AG09309 (cell line): ENCODE data around the gene PHC2.

Experiments used
- DNase-seq: peaks from one replicate; pipeline ENCODE4 v3.0.0-alpha.2; 2010; ENCODE audit warnings: low read depth
- H3K4me3 ChIP-seq: 2 replicates; pipeline ENCODE4 v1.5.1; 2011; ENCODE audit warnings: mild to moderate bottlenecking, low read depth, low read length, moderate library complexity; ENCODE audit not compliant: control insufficient read depth
- TF ChIP-seq, protein P1 (sequence below): IDR thresholded peaks from 2 replicates; pipeline ENCODE4 v1.5.1; 2011; ENCODE audit warnings: mild to moderate bottlenecking, low read depth, low read length, inconsistent platforms; ENCODE audit not compliant: insufficient read depth, control insufficient read depth; ENCODE audit errors: missing control alignments

The PHC2 gene

DNA sequence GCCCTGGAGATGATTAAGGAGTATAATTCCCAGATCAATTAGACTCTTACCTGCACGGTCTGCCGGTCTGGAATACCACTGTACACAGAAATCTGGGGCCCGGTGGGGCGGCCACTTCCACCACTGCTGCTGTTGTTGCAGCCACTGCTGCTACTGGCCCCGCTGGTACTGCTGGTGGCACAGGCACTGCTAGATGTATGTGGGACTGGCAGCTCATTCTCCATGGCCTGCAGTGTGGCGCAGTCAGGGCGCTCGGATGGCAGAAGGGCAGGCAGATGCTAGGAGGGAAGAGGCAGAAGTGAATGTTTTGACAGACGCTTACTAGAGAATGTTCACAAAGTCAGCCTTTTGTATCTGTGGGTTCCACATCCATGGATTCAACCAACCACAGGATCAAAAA is 55.6 kb downstream of the PHC2 start:
- TF ChIP-seq, protein P1, sequence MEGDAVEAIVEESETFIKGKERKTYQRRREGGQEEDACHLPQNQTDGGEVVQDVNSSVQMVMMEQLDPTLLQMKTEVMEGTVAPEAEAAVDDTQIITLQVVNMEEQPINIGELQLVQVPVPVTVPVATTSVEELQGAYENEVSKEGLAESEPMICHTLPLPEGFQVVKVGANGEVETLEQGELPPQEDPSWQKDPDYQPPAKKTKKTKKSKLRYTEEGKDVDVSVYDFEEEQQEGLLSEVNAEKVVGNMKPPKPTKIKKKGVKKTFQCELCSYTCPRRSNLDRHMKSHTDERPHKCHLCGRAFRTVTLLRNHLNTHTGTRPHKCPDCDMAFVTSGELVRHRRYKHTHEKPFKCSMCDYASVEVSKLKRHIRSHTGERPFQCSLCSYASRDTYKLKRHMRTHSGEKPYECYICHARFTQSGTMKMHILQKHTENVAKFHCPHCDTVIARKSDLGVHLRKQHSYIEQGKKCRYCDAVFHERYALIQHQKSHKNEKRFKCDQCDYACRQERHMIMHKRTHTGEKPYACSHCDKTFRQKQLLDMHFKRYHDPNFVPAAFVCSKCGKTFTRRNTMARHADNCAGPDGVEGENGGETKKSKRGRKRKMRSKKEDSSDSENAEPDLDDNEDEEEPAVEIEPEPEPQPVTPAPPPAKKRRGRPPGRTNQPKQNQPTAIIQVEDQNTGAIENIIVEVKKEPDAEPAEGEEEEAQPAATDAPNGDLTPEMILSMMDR = no peak
- DNase-seq = no peak
- no peak overlapping the region for H3K4me3 ChIP-seq

DNA sequence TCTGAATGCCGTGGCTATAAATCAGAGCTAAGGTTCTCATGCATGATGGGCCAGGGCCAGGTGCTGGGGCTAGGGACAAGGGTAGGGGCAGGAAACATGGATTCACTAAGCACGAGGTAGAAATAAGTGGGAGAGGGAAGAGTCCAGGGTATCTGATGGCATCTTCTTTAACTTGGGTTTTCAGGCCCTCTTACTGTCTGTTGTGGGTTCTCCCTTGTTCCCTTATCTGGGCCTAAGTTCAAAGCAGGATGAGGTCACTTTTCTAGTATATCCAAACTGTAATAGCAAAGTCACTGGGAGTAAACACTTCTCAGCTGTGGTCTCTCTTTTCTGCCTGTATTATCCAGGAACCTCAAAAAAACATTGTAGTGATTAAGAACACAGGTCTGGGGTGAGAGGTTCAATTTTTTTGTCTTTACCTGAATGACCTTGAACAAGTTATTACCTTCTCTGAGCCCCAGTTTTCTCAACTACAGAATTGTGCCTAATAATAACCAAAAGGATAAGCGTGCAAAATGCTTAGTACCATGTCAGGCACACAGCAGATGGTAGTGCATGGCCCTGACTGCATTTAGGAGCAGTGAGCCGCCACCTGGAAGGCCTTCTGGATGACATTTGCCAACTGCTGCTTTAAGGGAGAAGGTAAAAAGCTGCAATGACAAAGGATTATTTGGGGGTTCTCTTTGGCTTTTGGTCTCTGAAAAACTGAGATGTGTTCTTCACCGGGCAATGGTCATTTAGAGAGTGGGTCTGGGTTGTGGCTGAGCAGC is 56.4 kb downstream of the PHC2 start:
- no peak for DNase-seq
- H3K4me3 ChIP-seq = no peak overlapping the region
- TF ChIP-seq, protein P1 = no peak

DNA sequence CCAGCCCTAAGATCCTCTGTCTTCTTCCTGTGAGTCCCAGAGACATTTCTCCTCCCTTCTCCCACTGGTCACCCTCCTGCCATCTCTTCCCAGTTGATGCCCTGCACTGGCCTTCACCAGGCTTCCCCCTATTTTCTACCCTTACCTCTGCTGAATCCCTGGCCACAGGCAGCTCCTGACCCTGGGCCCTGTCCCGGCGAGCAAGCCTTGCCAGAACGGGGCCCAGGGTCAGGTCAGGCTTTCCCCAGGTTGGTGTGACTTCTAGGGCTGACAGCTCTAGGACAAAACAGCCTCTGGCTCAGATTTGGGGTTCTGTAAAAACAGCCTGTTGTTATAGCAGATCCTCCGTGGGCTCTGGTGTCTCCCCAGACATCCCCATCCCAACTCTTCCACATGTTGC is 57.3 kb downstream of the PHC2 start:
- TF ChIP-seq, protein P1 = no peak
- no peak overlapping the region for H3K4me3 ChIP-seq
- DNase-seq = no peak

DNA sequence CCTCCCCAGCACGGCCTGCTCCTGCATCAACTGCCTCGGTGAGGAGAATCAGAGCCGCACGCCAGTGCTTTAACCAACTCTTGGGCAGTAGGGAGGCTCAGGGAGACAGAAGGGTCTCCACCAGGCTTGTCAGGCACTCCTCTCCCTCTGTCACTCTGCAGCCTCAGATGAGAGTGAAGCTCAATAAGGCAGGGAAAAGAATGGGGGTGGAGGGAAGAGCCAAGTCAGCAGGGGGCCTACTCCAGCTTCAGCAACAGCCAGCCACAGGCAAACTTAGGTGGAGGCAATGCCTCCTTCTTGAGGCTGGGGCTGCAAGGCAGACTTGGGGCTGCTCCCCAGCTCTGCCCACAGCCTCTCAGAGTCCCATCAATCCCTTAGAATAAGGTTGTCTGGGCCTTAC is 58.2 kb downstream of the PHC2 start:
- TF ChIP-seq, protein P1 = peak; percentile 13
- H3K4me3 ChIP-seq = no peak overlapping the region
- DNase-seq = no peak

DNA sequence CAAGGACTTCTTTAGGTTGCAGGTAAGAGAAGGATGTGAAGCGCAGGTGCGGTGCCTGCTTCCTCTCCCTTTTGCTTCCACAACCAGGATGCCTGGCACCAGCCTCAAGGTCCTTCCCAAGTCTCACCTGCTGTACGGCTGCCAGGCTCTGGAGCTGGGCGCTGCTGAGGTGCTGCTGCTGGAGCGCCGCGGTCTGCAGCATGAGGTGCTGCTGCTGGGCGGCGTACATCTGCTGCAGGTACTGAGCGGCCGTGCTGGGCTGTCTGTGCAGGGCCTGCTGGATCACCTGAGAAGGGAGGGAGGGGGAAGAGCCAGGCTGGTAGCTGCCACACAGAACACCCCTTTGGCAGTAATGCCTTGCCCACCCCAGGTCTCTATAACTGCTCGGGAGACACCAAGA is 58.7 kb downstream of the PHC2 start:
- no peak for DNase-seq
- TF ChIP-seq, protein P1 = no peak
- no peak overlapping the region for H3K4me3 ChIP-seq

DNA sequence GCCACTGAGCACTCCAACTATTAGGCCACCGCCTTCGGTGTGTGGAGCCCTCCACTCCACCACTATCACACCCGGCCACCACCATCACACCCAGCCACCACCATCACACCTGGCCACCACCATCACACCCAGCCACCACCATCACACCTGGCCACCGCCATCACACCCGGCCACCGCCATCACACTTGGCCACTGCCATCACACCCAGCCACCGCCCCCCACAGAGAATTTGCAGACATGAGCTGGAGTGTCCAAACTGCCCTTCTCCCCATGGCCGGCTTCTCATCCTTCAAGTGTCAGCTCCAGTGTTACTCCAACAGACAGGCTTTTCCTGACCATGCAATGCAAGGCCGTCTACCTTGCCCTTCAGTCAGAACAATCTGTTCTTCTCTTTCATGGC is 59.6 kb downstream of the PHC2 start:
- no peak overlapping the region for H3K4me3 ChIP-seq
- DNase-seq = no peak
- TF ChIP-seq, protein P1 = no peak
